DOHH2 (cell line): ENCODE measurements around the gene RBM26.

ENCODE experiments used
- H3F3A ChIP-seq: fragments of 200-600 bp; sonication (generic), shearing (Covaris generic); 2 replicates; pipeline ENCODE4 v1.6.0; 2016; ENCODE audit warnings: antibody characterized with exemption, mild to moderate bottlenecking; ENCODE audit not compliant: control insufficient read depth, insufficient read depth
- H3K27ac ChIP-seq: fragments of 200-600 bp; sonication (generic); 2 replicates; pipeline ENCODE4 v1.5.1; 2014; ENCODE audit warnings: low read depth, mild to moderate bottlenecking, low read length, moderate library complexity
- H3K27me3 ChIP-seq: fragments of 200-600 bp; sonication (generic); 2 replicates; pipeline ENCODE4 v1.6.1; 2014; ENCODE audit warnings: mild to moderate bottlenecking, low read length, mixed read lengths; ENCODE audit not compliant: control insufficient read depth
- H3K36me3 ChIP-seq: fragments of 200-600 bp; sonication (generic); 2 replicates; pipeline ENCODE4 v1.6.1; 2014; ENCODE audit warnings: mild to moderate bottlenecking, low read length, moderate library complexity, mixed read lengths; ENCODE audit not compliant: control insufficient read depth
- H3K4me1 ChIP-seq: fragments of 200-600 bp; sonication (generic); 2 replicates; pipeline ENCODE4 v1.6.1; 2014; ENCODE audit warnings: mild to moderate bottlenecking, low read length, mixed read lengths; ENCODE audit not compliant: control insufficient read depth
- H3K4me2 ChIP-seq: fragments of 200-600 bp; sonication (generic); 2 replicates; pipeline ENCODE4 v1.6.0; 2014; ENCODE audit warnings: mild to moderate bottlenecking, low read length, moderate library complexity
- H3K4me3 ChIP-seq: fragments of 200-600 bp; sonication (generic); 2 replicates; pipeline ENCODE4 v1.5.1; 2014; ENCODE audit warnings: mild to moderate bottlenecking, low read length, mixed read lengths
- H3K79me2 ChIP-seq: fragments of 200-600 bp; sonication (generic); 2 replicates; pipeline ENCODE4 v1.6.1; 2014; ENCODE audit warnings: mild to moderate bottlenecking, low read length, mixed read lengths; ENCODE audit not compliant: control insufficient read depth
- H3K9me2 ChIP-seq: fragments of 200-600 bp; sonication (generic); replicated peaks from 2 replicates; pipeline ENCODE4 v1.6.1; 2014; ENCODE audit warnings: mild to moderate bottlenecking, low read length, mixed read lengths; ENCODE audit not compliant: control insufficient read depth
- H3K9me3 ChIP-seq: fragments of 200-600 bp; sonication (generic); 2 replicates; pipeline ENCODE4 v1.6.1; 2014; ENCODE audit warnings: antibody characterized with exemption, low read length, mixed read lengths; ENCODE audit not compliant: control insufficient read depth, insufficient read depth
- H4K20me1 ChIP-seq: fragments of 200-600 bp; sonication (generic); 2 replicates; pipeline ENCODE4 v1.6.0; 2014; ENCODE audit warnings: low read depth, mild to moderate bottlenecking, antibody characterized with exemption, low read length, moderate library complexity; ENCODE audit not compliant: control insufficient read depth, insufficient read depth
- EZH2phosphoT487 ChIP-seq: fragments of 200-600 bp; sonication (generic); IDR thresholded peaks from 2 replicates; pipeline ENCODE4 v1.6.1; 2017; ENCODE audit warnings: borderline replicate concordance, mild to moderate bottlenecking, antibody characterized with exemption, low read length, moderate library complexity, mixed read lengths
- TF ChIP-seq, protein P1 (sequence below): fragments of 200-600 bp; sonication (generic); IDR thresholded peaks from one replicate; pipeline ENCODE4 v1.5.1; 2014; ENCODE audit warnings: antibody characterized with exemption, mild to moderate bottlenecking, low read depth, low read length; ENCODE audit not compliant: poor library complexity, severe bottlenecking

RBM26 gene

DNA sequence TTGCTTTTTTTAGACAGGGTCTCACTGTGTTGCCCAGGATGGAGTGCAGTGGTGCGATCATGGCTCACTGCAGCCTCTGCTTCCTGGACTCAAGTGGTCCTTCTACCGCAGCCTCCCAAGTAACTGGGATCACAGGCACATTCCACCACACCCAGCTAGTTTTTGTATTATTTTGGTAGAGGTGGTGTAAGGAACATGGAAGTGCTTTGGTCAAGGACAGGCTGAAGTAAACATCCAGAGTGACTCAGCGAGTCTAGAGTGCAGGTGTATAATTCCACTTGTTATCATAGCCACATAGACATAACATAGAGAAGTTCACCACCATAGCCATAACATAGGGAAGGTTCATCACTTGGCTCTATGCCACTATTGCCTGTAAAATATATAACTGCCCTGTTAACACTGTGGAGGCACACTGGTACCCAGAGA lies 98.6 kb downstream of the RBM26 start:
- peaks cover 27% of the 10 kb centered on the region for H3F3A ChIP-seq
- H3K27ac ChIP-seq = no peak overlapping the region
- no peaks in the 10 kb centered on the region for H3K9me2 ChIP-seq
- H3K4me3 ChIP-seq = no peak overlapping the region
- no peaks in the 10 kb centered on the region; the same call in 1 of the 2 replicates for H4K20me1 ChIP-seq
- H3K27me3 ChIP-seq = no peaks in the 10 kb centered on the region
- no peak for TF ChIP-seq EZH2phosphoT487
- TF ChIP-seq, protein P1, sequence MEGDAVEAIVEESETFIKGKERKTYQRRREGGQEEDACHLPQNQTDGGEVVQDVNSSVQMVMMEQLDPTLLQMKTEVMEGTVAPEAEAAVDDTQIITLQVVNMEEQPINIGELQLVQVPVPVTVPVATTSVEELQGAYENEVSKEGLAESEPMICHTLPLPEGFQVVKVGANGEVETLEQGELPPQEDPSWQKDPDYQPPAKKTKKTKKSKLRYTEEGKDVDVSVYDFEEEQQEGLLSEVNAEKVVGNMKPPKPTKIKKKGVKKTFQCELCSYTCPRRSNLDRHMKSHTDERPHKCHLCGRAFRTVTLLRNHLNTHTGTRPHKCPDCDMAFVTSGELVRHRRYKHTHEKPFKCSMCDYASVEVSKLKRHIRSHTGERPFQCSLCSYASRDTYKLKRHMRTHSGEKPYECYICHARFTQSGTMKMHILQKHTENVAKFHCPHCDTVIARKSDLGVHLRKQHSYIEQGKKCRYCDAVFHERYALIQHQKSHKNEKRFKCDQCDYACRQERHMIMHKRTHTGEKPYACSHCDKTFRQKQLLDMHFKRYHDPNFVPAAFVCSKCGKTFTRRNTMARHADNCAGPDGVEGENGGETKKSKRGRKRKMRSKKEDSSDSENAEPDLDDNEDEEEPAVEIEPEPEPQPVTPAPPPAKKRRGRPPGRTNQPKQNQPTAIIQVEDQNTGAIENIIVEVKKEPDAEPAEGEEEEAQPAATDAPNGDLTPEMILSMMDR = no peak
- no peak overlapping the region; the same call in 1 of the 2 replicates for H3K4me2 ChIP-seq
- no peaks in the 10 kb centered on the region for H3K79me2 ChIP-seq
- no peaks in the 10 kb centered on the region for H3K9me3 ChIP-seq
- H3K4me1 ChIP-seq = peaks cover 10% of the 10 kb centered on the region
- no peaks in the 10 kb centered on the region for H3K36me3 ChIP-seq

DNA sequence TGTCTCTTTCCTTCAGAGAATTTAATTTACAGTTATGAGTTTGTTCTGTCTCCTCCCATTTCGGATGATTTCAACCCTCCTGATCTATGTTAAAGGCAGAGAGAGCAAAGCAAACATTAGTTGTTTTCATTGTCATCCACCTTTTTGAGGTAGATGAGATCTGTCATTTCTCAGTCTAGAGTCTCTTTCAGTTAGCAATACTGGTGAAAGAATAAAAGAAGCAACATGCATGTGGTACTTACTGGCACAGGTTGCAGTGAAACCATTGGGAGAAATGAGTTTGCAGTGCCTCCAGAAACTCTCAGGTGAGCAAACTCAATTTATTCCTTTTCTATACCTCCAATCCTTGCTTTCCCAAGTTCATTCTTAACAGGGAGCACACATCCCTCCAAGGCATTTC lies 99.4 kb downstream of the RBM26 start:
- H3F3A ChIP-seq = peaks cover 21% of the 10 kb centered on the region
- no peaks in the 10 kb centered on the region for H3K36me3 ChIP-seq
- H3K79me2 ChIP-seq = no peaks in the 10 kb centered on the region
- no peaks in the 10 kb centered on the region; the same call in 1 of the 2 replicates for H4K20me1 ChIP-seq
- peaks cover 10% of the 10 kb centered on the region for H3K4me1 ChIP-seq
- H3K9me2 ChIP-seq = no peaks in the 10 kb centered on the region
- H3K4me3 ChIP-seq = no peak overlapping the region
- H3K27ac ChIP-seq = no peak overlapping the region
- H3K27me3 ChIP-seq = no peaks in the 10 kb centered on the region
- no peak for TF ChIP-seq EZH2phosphoT487
- TF ChIP-seq, protein P1 = no peak
- H3K4me2 ChIP-seq = no peak overlapping the region
- no peaks in the 10 kb centered on the region for H3K9me3 ChIP-seq

DNA sequence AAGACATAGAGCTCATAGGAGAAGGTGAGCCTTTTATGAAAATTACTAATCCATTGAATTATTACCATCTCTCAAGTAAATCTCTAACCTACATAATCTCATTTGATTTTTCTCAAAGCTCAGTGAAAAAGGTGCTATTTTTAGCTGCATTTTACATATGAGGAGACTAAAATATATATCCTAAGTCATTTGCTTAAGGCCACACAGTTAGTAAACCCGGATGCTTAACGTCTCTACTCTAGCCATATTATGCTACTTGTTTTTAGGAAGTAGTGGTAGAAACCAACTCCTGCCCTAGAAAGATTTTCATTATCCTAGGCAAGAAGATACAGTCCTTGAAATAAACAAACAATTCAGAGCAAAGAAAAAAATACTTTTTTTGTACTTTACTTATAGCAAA lies 108.9 kb downstream of the RBM26 start:
- no peaks in the 10 kb centered on the region for H3K36me3 ChIP-seq
- no peaks in the 10 kb centered on the region for H4K20me1 ChIP-seq
- H3K27me3 ChIP-seq = no peaks in the 10 kb centered on the region
- H3K27ac ChIP-seq = peak overlapping the region; percentile 61
- H3K9me2 ChIP-seq = no peaks in the 10 kb centered on the region
- H3F3A ChIP-seq = no peaks in the 10 kb centered on the region
- peak overlapping the region; percentile 50 for H3K4me3 ChIP-seq
- H3K9me3 ChIP-seq = no peaks in the 10 kb centered on the region
- H3K79me2 ChIP-seq = no peaks in the 10 kb centered on the region
- peaks cover 31% of the 10 kb centered on the region for H3K4me1 ChIP-seq
- TF ChIP-seq EZH2phosphoT487 = no peak
- TF ChIP-seq, protein P1 = no peak
- H3K4me2 ChIP-seq = peak overlapping the region; percentile 42
